ENCODE measurements around the gene RGS6.

RGS6 gene

DNA sequence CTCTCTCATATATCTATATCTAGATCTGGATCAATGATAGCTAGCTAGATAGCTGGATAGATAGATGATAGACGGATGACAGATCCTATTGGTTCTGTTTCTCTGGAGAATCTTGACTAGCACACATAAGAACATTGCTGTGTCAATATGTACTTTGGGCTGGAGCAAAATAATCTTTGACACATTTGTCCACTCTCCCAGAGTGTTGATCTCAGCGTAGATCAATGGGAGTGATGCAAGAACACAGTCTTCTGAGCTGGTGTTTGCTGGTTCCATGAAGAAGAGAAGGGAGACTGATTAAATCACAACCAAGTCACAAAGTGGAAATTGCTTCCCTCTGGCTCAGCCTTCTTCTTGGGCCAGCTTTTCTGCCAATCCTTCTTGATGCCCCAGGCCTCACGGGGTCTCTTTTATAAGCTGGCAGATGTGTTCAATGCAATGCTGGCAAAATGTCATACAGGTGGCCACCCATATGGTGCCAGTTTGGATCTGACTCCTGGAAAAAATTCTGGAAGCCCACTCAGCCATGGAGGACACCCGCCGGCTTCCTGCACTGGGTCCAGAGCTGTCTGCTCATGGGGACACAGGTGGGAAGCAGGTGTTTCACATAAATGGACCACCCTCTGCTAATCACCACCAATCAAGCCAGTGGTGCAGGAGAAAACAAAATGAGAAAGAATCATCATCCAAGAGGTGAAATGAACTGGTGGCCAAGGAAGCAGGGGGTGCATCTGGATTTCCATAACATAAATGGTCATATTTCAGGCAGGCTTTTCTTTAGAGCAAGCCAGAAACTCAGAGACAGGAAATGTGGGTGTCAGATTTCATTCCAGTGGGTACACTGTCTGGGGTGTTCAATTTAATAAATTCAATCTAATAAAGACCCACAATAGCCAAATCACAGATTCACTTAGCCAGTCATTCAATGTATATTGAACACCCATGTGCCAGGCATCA lies 651.4 kb downstream of the RGS6 start:
- no peak for DNase-seq (ENCODE audit: low spot score)

GRCh38 chr14:72588521-72588920 lies 656.3 kb downstream of the RGS6 start:
- DNase-seq (ENCODE audit: low spot score), result no peak

- no peak for DNase-seq (ENCODE audit: low spot score)
These were observed 657.4 kb downstream of the RGS6 start for GRCh38 chr14:72589652-72590051.

DNA sequence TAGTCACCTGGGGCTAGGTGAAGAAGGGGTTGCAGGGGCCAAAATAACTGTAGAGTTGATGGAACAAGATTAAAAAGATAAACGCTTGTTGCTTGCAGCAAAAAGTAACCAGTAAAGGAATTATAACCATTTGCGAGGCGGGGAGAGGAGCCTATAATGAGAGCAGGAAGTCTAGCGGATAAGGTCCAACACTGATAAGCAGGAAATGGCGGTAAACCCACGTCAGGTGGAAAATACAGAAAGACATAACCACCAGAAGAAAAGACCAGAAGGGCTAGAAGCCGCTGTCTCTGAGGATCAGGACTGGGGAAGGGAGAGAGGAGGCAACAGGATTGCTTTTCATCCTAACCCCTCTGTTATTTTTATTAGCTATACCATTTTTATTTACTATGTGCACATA lies 658.3 kb downstream of the RGS6 start:
- DNase-seq (ENCODE audit: low spot score), result no peak

DNA sequence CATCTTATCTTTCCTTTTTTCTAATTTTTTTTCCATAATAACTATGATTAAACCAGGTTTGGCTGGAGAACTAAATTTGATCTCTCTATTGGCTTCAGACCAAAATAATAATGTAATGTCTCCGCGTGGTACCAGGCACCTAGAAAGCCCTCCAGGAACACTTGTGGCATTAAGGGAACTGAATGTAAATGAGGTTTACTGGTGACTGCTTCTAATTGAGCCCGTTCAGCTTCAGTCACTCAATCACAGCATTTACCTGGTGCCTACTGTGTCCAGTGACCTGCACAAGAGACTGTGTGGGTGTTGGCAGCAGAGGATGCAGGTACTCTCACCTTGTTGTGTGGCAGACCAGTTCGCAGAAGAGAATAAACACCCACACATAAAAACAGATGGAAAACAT lies 659.2 kb downstream of the RGS6 start:
- DNase-seq (ENCODE audit: low spot score), result no peak

GRCh38 chr14:72594099-72594901 lies 662.1 kb downstream of the RGS6 start:
- DNase-seq (ENCODE audit: low spot score), result no peak

- DNase-seq (ENCODE audit: low spot score), result no peak
These were observed 663.1 kb downstream of the RGS6 start for GRCh38 chr14:72595152-72595862.

DNA sequence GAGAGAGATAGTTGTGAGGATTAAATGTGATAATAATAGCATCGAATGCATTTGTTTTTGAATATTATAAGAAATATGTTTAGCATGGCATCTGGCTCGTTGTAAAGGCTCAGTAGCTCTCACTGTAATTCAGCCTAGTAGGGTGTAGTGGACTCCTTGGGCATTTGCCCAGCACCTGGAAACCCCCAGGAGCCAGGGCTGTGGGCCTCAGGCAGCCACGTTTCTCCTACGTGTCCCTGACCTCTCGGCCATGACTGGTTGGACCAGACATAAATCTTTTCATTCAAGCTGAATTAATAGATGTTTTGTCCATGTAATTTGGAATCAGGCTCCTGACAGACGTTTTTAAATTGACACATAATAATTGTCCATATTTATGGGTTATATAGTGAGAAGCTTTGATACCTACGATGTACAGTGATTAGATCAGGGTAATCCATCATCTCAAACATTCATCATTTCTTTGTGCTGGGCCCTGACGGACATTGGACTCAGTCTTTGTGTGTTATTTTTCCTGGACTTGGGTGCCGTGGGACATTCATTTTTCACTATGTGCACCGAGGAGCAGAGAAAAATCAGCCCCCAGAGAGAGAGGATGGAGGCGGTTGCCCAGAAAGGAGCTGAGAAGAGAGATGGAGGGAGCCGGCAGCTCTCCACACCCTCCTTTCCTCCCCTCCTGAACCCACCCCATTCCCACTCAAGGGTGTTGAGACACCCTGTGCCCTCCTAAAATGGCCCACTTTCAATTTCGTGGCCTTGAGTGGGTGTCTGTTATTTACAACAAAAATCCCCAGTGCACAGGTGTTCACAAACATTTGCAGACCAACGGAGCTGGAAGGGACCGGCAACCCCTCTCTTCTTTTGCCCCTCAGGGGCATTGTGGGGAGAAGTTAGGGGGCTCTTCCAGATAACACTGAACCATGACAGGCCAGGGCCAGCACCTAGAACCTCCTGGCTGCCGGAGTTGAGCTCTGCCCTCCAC lies 665.3 kb downstream of the RGS6 start:
- no peak for DNase-seq (ENCODE audit: low spot score)

DNA sequence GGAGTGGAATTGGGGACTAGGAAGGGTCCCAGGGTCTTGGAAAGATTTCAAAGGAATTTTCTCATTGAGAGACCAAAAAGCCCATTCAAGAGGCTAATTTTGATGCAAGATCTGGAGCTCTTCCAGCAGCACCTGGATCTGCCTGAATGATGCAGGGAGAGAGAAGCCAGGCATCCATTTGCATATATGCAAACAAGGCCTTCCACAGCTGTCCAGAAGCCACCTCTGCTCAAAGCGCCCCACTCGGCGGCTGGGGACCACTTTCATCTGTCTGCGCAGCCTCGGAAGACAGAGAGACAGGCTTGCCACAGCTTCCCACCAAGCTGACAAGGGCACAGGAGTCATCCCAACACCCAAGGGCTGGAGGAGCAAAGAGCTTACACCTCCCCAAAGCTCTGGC lies 666.1 kb downstream of the RGS6 start:
- no peak for DNase-seq (ENCODE audit: low spot score)

DNA sequence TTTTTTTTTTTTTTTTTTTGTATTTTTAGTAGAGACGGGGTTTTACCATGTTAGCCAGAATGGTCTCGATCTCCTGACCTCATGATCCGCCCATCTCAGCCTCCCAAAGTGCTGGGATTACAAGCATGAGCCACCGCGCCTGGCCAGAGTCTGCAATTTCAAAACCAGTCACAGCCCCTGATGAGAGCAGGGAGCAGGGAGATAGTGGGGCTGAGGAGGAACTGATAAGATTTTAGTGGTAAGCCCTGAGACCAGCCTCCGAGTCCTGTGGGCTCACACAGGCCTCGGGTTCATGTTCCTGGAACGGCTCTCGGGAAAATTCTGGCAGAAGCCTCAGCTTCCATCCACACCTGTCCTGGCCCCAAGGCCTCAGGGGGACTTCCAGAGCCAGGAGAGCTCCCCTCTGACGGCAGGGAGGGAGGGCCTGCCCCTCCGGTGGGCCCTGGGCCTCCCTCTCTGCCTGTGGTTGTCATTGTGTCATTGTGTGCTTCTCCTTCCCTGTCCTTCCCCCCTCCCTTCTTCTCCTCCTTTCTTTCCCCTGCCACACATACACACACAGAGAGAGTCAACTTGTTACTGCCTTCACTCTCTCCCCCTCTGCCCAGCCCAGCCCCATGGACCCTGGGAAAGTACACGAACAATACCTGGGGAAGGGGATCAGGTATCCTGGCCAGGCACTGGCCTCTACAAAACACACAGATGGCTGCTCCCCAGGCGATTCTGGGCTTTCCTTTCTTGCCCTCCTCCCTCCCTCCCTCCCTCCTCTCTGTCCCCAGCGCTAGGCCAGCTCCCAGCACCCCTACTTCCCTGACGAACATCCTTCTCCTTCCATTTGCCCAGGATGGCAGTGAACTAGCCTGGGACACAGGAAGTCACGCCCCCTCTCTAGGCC lies 667.6 kb downstream of the RGS6 start:
- DNase-seq (ENCODE audit: low spot score), result no peak

DNA sequence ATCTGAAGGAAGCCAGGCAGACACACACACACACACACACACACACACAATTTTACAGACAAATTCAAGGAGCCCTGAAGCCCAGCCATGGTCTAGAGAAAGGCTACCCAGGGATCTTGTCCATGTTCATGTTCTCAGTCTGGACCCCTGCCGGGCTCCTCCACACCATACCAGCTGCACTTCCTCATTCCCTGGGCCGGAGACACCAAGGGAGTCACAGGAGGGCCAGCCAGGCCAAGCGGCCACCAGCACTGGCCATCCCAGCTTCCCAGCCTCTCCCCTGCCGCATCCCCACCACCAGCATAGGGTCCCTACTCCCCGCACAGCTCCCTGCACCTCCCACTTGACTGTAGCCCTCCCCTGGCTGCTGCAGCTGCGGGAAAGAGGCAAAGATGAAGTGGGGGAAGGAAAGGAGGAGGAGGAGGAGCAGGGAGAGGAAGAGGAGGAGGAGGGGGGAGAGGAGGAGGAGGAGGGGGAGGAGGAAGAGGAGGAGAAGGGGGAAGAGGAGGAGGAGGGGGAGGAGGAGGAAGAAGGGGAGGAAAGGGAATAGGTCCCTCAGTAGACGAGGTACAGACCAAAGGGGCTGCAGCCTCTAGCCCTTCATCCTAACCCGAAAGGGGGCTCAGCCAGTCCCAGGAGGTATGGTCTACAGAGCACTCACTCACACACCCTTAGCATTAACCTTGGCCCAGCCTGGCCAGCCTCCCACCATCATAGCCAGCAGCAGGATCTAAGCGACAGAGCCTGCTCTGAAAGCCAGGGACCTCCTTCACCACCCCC lies 668.5 kb downstream of the RGS6 start:
- DNase-seq (ENCODE audit: low spot score), result no peak

GRCh38 chr14:72603639-72604038 lies 671.4 kb downstream of the RGS6 start:
- no peak for DNase-seq (ENCODE audit: low spot score)

GRCh38 chr14:72604133-72604532 lies 671.9 kb downstream of the RGS6 start:
- DNase-seq (ENCODE audit: low spot score), result no peak

DNA sequence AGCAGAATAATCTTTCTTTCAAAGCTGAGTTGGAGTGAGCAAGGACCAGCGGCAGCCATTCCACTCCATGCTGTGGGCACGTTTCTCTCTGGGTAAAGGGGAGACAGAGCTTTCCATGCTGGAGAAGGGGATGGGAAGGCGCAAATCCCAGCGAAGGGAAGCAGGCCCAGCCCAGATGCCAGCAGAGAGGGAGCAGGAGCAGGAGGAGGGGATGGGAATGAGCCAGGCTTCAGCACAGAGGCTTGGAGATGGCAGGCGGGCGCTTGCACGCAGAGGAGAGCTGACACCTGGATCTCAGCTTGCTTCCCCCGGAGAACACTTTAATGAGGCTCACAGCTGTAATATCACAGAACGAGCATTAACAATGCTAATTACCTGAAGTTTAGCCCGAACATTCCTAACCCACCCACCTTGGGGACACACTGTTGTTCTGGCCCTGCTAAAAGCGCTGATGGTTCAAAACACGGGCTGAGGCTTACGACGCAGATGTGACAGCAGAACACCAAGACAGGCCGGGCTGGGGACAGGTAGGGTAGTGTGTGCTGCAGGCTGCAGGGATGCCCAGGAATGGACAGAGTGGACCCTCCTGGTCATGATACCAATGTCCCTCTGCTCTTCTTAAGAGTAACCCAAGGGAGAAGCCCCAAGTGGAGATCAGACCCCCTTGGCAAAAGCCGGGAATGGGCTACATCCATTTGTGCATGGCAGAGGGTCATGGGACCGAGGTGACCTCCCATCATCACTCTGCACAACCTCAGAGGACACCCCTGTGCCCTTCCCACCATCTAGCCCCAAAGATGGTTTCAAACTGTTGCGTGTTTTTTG lies 673.1 kb downstream of the RGS6 start:
- no peak for DNase-seq (ENCODE audit: low spot score)

GRCh38 chr14:72605921-72606220 lies 673.6 kb downstream of the RGS6 start:
- DNase-seq (ENCODE audit: low spot score), result no peak

- no peak for DNase-seq (ENCODE audit: low spot score)
These were observed 674.6 kb downstream of the RGS6 start for GRCh38 chr14:72606879-72607278.

DNA sequence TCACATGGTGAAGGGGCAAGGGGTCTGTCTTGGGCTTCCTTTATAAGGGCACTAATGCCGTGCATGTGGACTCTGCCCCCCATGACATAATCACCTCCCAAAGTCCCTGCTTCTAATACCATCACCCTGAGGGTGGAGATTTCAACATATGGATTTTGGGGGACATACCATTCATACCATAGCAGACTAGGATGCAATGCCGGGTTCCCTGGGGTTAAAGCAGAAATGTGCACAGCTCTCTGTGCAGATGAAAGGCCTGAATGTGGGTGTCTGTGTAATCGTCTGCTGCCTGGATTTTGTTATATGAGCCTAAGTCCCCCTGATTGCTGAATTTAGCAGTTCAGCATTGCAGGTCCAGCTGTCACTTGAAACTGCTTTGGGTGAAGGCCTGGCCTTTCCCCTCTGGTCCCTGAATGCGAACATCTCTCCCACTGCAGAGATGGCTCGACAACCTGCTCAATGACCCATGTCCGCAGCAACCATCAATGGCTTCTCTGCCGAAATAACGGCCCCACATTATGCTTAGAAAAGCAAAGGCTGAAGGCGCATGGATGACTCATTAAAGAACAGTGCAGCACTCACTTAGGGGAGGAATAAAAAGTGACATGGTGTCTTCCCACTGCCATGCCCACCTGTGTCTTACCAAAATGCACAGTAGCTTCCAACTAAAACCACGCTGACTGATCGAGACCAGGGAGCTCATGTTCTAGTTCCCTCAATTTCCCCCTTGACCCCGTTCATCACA lies 675.3 kb downstream of the RGS6 start:
- DNase-seq (ENCODE audit: low spot score), result peak; percentile 71

All from kidney tubule cell (primary cell).